OCI-LY1 (cell line): ENCODE data around the gene USP43.
"Not testable (repeated sequence)": the region's sequence is repeated elsewhere in the genome, so short reads cannot be mapped to it uniquely, and the experiment has no call there.

Experiments
- H2AFZ ChIP-seq: fragments of 200-600 bp; sonication (generic), shearing (Covaris generic); 2 replicates; pipeline ENCODE4 v1.6.0; 2014; ENCODE audit warnings: antibody characterized with exemption, mild to moderate bottlenecking, low read length
- H3F3A ChIP-seq: fragments of 200-600 bp; sonication (generic), shearing (Covaris generic); 2 replicates; pipeline ENCODE4 v1.6.0; 2014; ENCODE audit warnings: mild to moderate bottlenecking, antibody characterized with exemption, low read length, moderate library complexity; ENCODE audit not compliant: insufficient read depth
- H3K27ac ChIP-seq: fragments of 200-600 bp; sonication (generic); 2 replicates; pipeline ENCODE4 v1.5.1; 2014; ENCODE audit warnings: low read length, mixed run types, mild to moderate bottlenecking, low read depth; ENCODE audit not compliant: poor library complexity, severe bottlenecking
- H3K27me3 ChIP-seq: fragments of 200-600 bp; sonication (generic); 2 replicates; pipeline ENCODE4 v1.6.0; 2014; ENCODE audit warnings: antibody characterized with exemption, mild to moderate bottlenecking, low read length, moderate library complexity; ENCODE audit not compliant: insufficient read depth
- H3K36me3 ChIP-seq: fragments of 200-600 bp; sonication (generic); 2 replicates; pipeline ENCODE4 v1.6.1; 2014; ENCODE audit warnings: mild to moderate bottlenecking, antibody characterized with exemption, low read length, moderate library complexity, mixed read lengths; ENCODE audit not compliant: insufficient read depth
- H3K4me1 ChIP-seq: fragments of 200-600 bp; sonication (generic); 2 replicates; pipeline ENCODE4 v1.5.1; 2014; ENCODE audit warnings: mild to moderate bottlenecking, low read length, moderate library complexity; ENCODE audit not compliant: insufficient read depth, severe bottlenecking
- H3K4me2 ChIP-seq: fragments of 200-600 bp; sonication (generic), shearing (Covaris generic); 2 replicates; pipeline ENCODE4 v1.6.1; 2014; ENCODE audit warnings: low read length
- H3K4me3 ChIP-seq: fragments of 200-600 bp; sonication (generic); 2 replicates; pipeline ENCODE4 v1.5.1; 2014; ENCODE audit warnings: low read length, low read depth, mild to moderate bottlenecking, mixed read lengths; ENCODE audit not compliant: poor library complexity, severe bottlenecking
- H3K79me2 ChIP-seq: fragments of 200-600 bp; shearing (Covaris generic); 2 replicates; pipeline ENCODE4 v1.6.1; 2016; ENCODE audit warnings: mixed run types, low read length, mixed read lengths; ENCODE audit not compliant: insufficient read depth
- H3K9ac ChIP-seq: fragments of 200-600 bp; sonication (generic), shearing (Covaris generic); 2 replicates; pipeline ENCODE4 v1.6.1; 2014; ENCODE audit warnings: mild to moderate bottlenecking, low read length, mixed read lengths
- H3K9me2 ChIP-seq: fragments of 200-600 bp; sonication (generic), shearing (Covaris generic); 2 replicates; pipeline ENCODE4 v1.6.1; 2014; ENCODE audit warnings: low read depth, mild to moderate bottlenecking, low read length, mixed read lengths
- H3K9me3 ChIP-seq: fragments of 200-600 bp; shearing (Covaris generic); 2 replicates; pipeline ENCODE4 v1.6.1; 2014; ENCODE audit warnings: low read length, mixed read lengths
- H4K20me1 ChIP-seq: fragments of 200-600 bp; sonication (generic), shearing (Covaris generic); 2 replicates; pipeline ENCODE4 v1.6.0; 2016; ENCODE audit warnings: mild to moderate bottlenecking, low read length; ENCODE audit not compliant: insufficient read depth
- CTCF ChIP-seq: fragments of 200-600 bp; sonication (generic), shearing (Covaris generic); IDR thresholded peaks from 2 replicates; pipeline ENCODE4 v1.5.1; 2017; ENCODE audit warnings: mild to moderate bottlenecking, antibody characterized with exemption, low read length, moderate library complexity, mixed read lengths
- EZH2 ChIP-seq: fragments of 200-600 bp; sonication (generic), shearing (Covaris generic); IDR thresholded peaks from 2 replicates; pipeline ENCODE4 v1.8.0; 2017; ENCODE audit warnings: borderline replicate concordance, mixed run types, mild to moderate bottlenecking, antibody characterized with exemption, low read length, moderate library complexity, mixed read lengths

The USP43 gene

GRCh38 chr17:9647014-9647413 lies 1.7 kb downstream of the USP43 start:
- Histone ChIP-seq H3K9me3 (no peaks in the 10 kb centered on the region), H3K4me2 (no peak overlapping the region), H3K4me1 (no peaks in the 10 kb centered on the region), H3K36me3 (no peaks in the 10 kb centered on the region), H3K27me3 (no peaks in the 10 kb centered on the region), H3F3A (no peaks in the 10 kb centered on the region), H4K20me1 (no peaks in the 10 kb centered on the region), H3K79me2 (no peaks in the 10 kb centered on the region), H3K9me2 (no peaks in the 10 kb centered on the region), H3K9ac (no peak overlapping the region), H2AFZ (no peak overlapping the region), H3K27ac (no peak overlapping the region), H3K4me3 (no peak overlapping the region)
- no peak for TF ChIP-seq EZH2

DNA sequence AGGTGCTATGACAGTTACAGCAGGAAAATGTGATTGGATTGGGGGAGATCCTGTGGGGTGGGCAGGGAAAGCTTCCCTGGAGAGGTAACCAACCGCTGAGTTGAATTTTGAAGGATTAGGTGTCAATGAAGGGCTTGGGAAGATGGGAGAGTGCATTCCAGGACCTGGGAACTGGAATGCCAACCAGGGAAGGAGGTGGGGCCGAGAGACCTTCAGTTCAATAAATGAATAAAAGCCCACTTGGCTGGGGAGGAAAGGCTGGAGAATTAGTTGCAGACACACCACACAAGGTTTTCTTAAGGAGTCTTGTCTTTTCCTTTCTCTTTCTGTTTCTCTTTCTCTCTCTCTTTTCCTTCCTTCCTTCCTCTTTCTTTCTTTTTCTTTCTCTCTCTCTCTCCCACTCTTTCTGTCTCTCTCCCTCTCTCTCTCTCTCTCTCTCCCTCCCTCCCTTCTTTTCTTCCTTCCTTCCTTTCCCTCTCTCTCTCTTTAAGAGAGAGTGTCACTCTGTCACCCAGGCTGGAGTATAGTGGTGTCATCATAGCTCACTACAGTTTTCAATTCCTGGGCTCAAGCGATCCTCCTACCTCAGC lies 3.3 kb downstream of the USP43 start:
- Histone ChIP-seq H4K20me1 (no peaks in the 10 kb centered on the region), H3K79me2 (no peaks in the 10 kb centered on the region), H3K4me2 (no peak overlapping the region), H2AFZ (no peak overlapping the region), H3F3A (no peaks in the 10 kb centered on the region), H3K9me3 (no peaks in the 10 kb centered on the region), H3K9me2 (no peaks in the 10 kb centered on the region), H3K9ac (no peak overlapping the region), H3K4me3 (no peak overlapping the region), H3K36me3 (no peaks in the 10 kb centered on the region), H3K27me3 (no peaks in the 10 kb centered on the region), H3K27ac (no peak overlapping the region), H3K4me1 (no peaks in the 10 kb centered on the region)
- no peak for TF ChIP-seq EZH2
- no peak for TF ChIP-seq CTCF

DNA sequence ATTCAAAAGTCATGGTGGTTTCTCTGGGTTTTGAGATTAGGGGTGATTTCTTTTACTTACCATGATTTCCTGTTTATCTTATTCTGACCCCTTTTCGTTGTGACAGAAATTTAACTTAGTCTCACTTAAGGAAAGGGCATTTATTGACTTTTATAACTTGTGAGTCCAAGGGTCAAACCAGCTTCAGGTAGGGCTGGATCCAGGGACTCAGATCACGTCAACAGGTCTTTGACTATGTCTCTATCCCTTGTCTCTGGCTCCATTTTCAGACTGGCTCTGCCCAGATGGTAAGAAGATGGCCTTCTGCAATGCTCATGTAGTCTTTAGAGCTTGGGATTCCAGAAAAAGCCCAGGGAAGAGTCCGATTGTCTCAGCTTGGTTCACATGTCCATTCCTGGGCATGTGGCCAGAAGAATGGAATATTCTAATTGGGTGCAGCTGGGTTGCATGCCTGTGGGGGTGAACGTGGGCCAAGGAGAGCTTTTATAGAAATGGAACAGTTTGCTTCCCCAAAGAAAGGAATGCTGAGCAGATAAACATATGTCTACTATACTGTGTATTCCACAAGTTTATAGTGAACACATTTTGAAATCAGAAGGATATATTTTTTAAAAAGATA lies 13.4 kb downstream of the USP43 start:
- TF ChIP-seq CTCF (no peak), EZH2 (no peak)
- no peak overlapping the region for H3K4me3 ChIP-seq
- no peaks in the 10 kb centered on the region for H3F3A ChIP-seq

GRCh38 chr17:9661027-9661426 lies 15.7 kb downstream of the USP43 start:
- no peaks in the 10 kb centered on the region for H3K4me1 ChIP-seq
- no peaks in the 10 kb centered on the region for H3K9me3 ChIP-seq
- no peaks in the 10 kb centered on the region for H3F3A ChIP-seq
- H3K4me3 ChIP-seq: no peak overlapping the region
- no peak overlapping the region for H3K4me2 ChIP-seq
- H3K27ac ChIP-seq: no peak overlapping the region
- H3K27me3 ChIP-seq: no peaks in the 10 kb centered on the region
- no peak overlapping the region for H2AFZ ChIP-seq
- H3K9me2 ChIP-seq: no peaks in the 10 kb centered on the region
- TF ChIP-seq CTCF (no peak), EZH2 (no peak)
- no peaks in the 10 kb centered on the region for H4K20me1 ChIP-seq
- H3K79me2 ChIP-seq: no peaks in the 10 kb centered on the region
- H3K9ac ChIP-seq: no peak overlapping the region
- H3K36me3 ChIP-seq: no peaks in the 10 kb centered on the region

More for the DNA sequence above, 13.4 kb downstream of the USP43 start:
- no peaks in the 10 kb centered on the region for H4K20me1 ChIP-seq
- no peak overlapping the region for H2AFZ ChIP-seq
- no peaks in the 10 kb centered on the region for H3K79me2 ChIP-seq
- H3K9ac ChIP-seq: no peak overlapping the region
- H3K36me3 ChIP-seq: no peaks in the 10 kb centered on the region
- no peaks in the 10 kb centered on the region for H3K27me3 ChIP-seq
- no peak overlapping the region for H3K4me2 ChIP-seq
- H3K4me1 ChIP-seq: no peaks in the 10 kb centered on the region
- H3K9me3 ChIP-seq: no peaks in the 10 kb centered on the region
- H3K9me2 ChIP-seq: no peaks in the 10 kb centered on the region
- no peak overlapping the region for H3K27ac ChIP-seq

GRCh38 chr17:9663511-9663910 lies 18.2 kb downstream of the USP43 start:
- not testable (repeated sequence) for H3K9me3 ChIP-seq, H3K27ac ChIP-seq, H3K4me2 ChIP-seq, H4K20me1 ChIP-seq, H3K9ac ChIP-seq, H3K9me2 ChIP-seq, H3F3A ChIP-seq, H3K4me1 ChIP-seq, H3K79me2 ChIP-seq, H2AFZ ChIP-seq, H3K36me3 ChIP-seq, H3K27me3 ChIP-seq, H3K4me3 ChIP-seq
